ENCODE data around the gene NPIPA5. TPM values are rescaled to one million over a fixed set of nuclear protein-coding genes. Genes with fewer than 3 reads are reported as not detected.

NPIPA5 gene
- total and polyA plus RNA-seq, 2 of the 13 experiments (the other 11 are each of a cell fraction or from before 2014, with no cell fraction given) = 9.7 to 21.5 TPM

GRCh38 chr16:15425861-15426260 lies 47.8 kb upstream of the NPIPA5 start:
- DNase-seq (ENCODE audit: low spot score) (no peak), FAIRE-seq (no peak), ATAC-seq (no peak)
- peaks cover 23% of the 10 kb centered on the region for H3K4me1 ChIP-seq (ENCODE audit: insufficient read depth, low read length)
- H3K4me2 ChIP-seq (ENCODE audit: low read depth, low read length) = no peak overlapping the region
- intact Hi-C loops (cut with micrococcal nuclease; ENCODE audit: unreplicated experiment) (loop anchor here (2.0 kb wide), 1 partner anchor 125 kb away; no protein-coding TSS in a partner anchor), in situ Hi-C loops (cut with HindIII; ENCODE audit: extremely low pct_ligation_motif_present, low pct_unique_long_range_greater_than_20kb) (loop anchor here (5.0 to 10.0 kb wide), 2 partner anchors 41 to 279 kb away; no protein-coding TSS in a partner anchor)
- H2AFZ ChIP-seq (ENCODE audit: low read length) = no peak overlapping the region
- H3K9ac ChIP-seq (ENCODE audit: insufficient read depth, low read depth, low read length) = no peak overlapping the region
- no TSS peak for BruUV-seq (replicated peaks)
- ChIA-PET POLR2A (no interaction called here), CTCF (ENCODE audit: low intra/inter-chr PET ratio, low total read pairs) (interaction anchor here (3.1 kb wide), 1 partner anchor 41 kb away, joined by 28 read pairs; no protein-coding TSS in a partner anchor)
- no peaks in the 10 kb centered on the region for H3K79me2 ChIP-seq (ENCODE audit: insufficient read depth, low read length)
- H3K36me3 ChIP-seq (replicated peaks in 1 of 2; ENCODE audit: control insufficient read depth in 1 of 2, insufficient read depth in 2 of 2, low read length in 2 of 2) = no peaks in the 10 kb centered on the region
- no peak for TF ChIP-seq ZNF138 (CRISPR knock-in tag; IDR thresholded peaks at IDR 0.05; ENCODE audit: low read depth)
- TF ChIP-seq NR3C1 (CRISPR knock-in tag; IDR thresholded peaks at IDR 0.05) = no peak
- TF ChIP-seq MED13 (CRISPR knock-in tag; IDR thresholded peaks at IDR 0.05) = no peak
- TF ChIP-seq ZNF616 (CRISPR knock-in tag; IDR thresholded peaks at IDR 0.05; ENCODE audit: low read depth) = no peak
- TF ChIP-seq SOX6 (IDR thresholded peaks at IDR 0.05) = no peak
- no peak for TF ChIP-seq SOX6 (CRISPR knock-in tag; IDR thresholded peaks at IDR 0.05)
- TF ChIP-seq PLSCR1 (CRISPR knock-in tag; IDR thresholded peaks at IDR 0.05; ENCODE audit: borderline replicate concordance) = no peak
- TF ChIP-seq HIVEP1 (CRISPR knock-in tag; IDR thresholded peaks at IDR 0.05) = no peak
- TF ChIP-seq DBP (CRISPR knock-in tag; IDR thresholded peaks at IDR 0.05; ENCODE audit: not compliant biosample characterization) = no peak
- TF ChIP-seq JARID2 (CRISPR knock-in tag; IDR thresholded peaks at IDR 0.05; ENCODE audit: insufficient replicate concordance) = no peak
- H3K9me3 ChIP-seq (ENCODE audit: low read length) = no peaks in the 10 kb centered on the region
- no peak overlapping the region for H3K4me3 ChIP-seq (replicated peaks in 1 of 3; ENCODE audit: insufficient read depth in 1 of 3, low read depth in 2 of 3, low read length in 3 of 3)
- 33% methylated on average over 6 of the region's 6 CpGs for WGBS (ENCODE audit: low lambda C conversion rate)
- no peaks in the 10 kb centered on the region for H4K20me1 ChIP-seq (ENCODE audit: insufficient read depth, low read length)
- H3K27me3 ChIP-seq (ENCODE audit: control insufficient read depth in 1 of 2, insufficient read depth in 2 of 2, low read length in 2 of 2) = 0 out of 5 replicates have a peak, but pooled peaks cover 0 to 5% of the 10 kb centered on the region in 2 experiments
- H3K27ac ChIP-seq (ENCODE audit: extremely low read length, insufficient read depth, low read length) = no peak overlapping the region

All from HepG2 (cell line).